Ramos (cell line): ENCODE data around the gene RBMS3.
"Not testable (repeated sequence)": the region's sequence is repeated elsewhere in the genome, so short reads cannot be mapped to it uniquely, and the experiment has no call there.

Experiments used
- in situ Hi-C: fragments of 300-500 bp; cut with MboI; formaldehyde crosslinking; loops from one replicate; pipeline ENCODE4 v1.14.3; 2022; ENCODE audit warnings: low sequenced_read_pairs; ENCODE audit not compliant: unreplicated experiment

The RBMS3 gene

DNA sequence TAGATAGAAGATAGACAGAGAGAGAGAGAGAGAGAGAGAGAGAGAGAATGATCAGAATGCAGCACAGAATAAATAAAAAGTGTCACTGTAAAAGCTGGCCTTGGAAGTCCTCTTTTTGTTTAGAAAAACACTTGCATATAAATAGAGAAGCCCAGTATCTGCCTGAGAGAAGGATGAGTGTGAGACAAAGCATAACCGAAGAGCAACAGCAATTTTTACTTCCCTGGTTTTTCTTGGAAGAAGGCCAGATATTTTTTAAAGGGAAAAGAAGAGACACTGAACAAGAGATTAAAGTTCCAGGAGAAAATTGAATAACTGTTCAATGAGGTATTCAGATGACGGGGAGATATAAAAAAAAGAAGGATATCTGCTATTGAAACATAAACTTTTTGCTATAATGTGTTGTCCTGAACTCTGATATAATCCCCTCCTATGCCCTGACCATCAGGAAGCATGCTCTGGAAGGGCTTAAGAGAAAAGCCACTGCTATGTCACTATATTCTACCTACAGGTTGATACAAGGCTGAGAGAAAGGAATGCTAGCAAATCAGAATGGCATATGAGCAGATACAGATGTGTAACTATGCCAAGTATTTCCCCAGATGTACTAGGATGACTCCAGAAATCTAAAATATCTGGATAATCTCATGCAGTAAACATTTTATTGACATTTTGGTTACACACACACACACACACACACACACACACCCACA lies 358.9 kb downstream of the RBMS3 start:
- in situ Hi-C loops, result no loop called here

GRCh38 chr3:29642393-29643033 lies 361.6 kb downstream of the RBMS3 start:
- in situ Hi-C loops, result no loop called here

DNA sequence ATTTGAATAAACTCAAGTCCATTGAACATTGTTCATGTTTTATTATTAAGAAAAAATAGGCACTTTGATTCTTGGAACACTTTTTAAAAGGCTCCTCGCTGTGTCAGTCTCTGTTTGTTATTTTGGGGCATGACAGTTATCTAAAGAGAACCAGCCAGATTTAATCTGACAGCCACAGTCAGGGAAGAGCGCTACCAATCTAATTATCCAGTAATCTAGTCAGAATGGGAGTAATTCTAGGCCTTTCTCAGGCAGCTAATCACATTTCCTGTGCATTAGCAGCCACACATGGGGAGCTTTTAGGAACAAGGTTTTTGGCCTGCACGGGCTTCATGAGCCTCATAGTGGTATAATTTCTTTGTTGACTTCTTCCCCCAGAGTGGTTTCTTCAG lies 362.2 kb downstream of the RBMS3 start:
- in situ Hi-C loops, result no loop called here

DNA sequence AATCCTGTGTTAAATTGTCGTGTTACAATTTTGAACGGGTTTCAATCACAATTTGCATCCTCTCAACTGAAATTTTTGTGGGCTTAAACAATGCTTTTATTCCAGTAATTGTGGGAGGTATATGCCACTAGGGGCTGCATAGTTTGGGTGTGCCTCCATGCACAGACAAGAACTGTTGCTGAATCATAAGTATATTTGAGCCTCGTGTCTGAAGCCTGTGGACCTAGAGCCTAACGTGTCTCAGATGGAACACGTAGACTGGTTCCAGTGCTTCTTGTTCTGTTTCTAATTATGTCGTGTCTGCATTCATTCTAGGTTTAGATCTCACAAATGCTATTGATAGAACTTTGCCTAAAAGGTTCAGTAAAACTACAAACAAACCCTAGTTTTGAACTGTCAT lies 363.4 kb downstream of the RBMS3 start:
- in situ Hi-C loops, result no loop called here

DNA sequence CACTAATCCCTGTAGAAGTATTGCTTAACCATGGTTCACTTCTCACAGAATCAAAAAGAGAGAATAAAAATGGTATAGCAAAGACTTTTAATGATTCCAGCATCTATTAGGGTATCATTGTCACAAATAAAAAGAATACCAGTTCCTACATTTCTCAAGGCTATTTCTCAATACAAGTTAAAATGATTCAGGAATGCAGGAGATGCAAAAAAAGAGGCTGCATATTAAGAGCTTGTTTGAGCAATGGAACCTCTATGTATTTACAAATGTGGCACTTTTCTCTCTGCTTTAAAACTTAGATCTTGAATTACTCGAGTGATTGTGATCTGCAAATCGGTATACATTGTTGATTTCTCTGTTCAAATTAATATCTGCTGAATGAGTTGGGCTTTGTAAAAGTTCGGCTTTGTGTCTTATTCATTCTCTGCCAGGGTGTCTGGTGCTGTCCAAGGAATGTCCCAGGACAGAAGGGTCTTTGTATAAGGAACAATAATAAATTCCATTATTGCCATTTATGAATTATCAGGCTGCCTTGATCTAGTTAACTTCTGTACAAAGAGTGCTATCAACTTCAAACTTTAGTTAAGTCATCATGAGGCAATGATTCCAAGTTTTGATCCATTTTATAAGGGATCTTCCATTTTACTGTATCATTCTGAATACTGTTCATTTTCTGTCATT lies 364.2 kb downstream of the RBMS3 start:
- in situ Hi-C loops, result no loop called here

DNA sequence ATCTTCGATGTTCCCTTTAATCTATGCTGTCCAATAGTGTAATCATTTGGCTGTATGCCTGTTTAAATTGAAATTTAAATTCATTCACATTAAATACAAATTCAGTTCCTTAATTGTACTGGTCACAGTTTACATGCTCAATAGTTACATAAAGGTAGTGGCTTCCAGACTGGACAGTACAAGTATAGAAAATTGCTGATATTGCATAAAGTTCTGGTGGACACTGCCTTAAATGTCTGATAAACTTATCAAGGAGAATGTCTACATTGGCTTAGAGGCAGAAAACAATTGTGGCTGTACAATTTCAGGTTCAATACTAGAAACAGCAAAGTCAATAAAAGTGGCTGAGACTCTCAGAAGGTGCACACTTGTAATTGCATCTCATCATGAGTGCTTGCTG lies 365.2 kb downstream of the RBMS3 start:
- in situ Hi-C loops, result no loop called here

DNA sequence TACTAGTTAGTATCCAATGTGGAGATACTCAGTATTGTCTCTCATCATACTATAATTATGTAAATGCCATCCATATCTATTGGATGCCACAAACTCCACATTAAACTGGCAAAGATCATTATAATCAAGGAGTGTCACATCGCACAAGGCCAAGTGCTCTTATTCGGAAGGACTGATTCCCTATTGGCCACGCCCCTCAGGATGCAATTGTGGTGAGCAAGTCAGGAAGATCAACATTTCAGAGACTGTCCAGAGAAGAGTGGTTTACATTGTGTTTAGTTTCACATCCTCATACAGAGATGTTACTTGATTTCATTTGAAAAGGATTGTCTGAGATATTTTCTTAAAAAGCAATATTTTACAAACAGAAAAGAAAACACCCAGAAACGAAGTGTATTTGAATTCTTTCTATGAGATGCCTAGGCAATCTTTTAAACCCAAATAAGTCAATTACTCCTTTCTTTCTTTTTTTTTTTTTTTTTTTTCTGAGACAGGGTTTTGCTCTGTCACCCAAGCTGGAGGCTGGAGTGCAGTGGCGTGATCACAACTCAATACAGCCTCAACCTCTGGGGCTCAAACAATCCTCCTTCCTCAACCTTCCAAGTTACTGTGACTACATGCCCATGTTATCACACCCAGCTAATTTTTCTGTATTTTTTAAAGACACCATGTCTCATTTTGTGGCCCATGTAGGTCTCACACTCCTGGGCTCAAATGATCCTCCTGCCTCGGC lies 369.1 kb downstream of the RBMS3 start:
- in situ Hi-C loops, result no loop called here

DNA sequence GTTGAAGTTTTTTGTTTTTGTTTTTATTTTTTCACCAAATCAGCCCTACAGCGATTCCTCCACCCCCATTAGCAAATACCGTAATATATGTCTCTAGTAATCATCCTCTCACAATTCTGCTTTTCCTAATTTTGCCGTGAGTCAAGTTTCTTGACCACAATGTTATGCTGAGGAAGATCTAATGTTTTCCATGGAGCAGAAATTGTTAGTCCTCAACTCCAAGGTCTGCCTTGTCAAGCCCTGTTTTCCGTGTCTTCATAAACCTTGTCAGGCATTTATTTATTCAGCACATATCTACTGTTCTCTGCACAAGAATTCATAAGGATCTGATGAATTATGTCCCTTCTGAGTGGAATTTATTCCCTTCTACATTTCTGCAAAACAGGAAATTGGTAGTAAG lies 372.8 kb downstream of the RBMS3 start:
- in situ Hi-C loops, result no loop called here

- in situ Hi-C loops, result no loop called here
These were observed 374.3 kb downstream of the RBMS3 start for GRCh38 chr3:29655015-29655747.

- in situ Hi-C loops, result no loop called here
These were observed 384.8 kb downstream of the RBMS3 start for GRCh38 chr3:29665688-29666087.

GRCh38 chr3:29668233-29668632 lies 387.4 kb downstream of the RBMS3 start:
- in situ Hi-C loops, result no loop called here

DNA sequence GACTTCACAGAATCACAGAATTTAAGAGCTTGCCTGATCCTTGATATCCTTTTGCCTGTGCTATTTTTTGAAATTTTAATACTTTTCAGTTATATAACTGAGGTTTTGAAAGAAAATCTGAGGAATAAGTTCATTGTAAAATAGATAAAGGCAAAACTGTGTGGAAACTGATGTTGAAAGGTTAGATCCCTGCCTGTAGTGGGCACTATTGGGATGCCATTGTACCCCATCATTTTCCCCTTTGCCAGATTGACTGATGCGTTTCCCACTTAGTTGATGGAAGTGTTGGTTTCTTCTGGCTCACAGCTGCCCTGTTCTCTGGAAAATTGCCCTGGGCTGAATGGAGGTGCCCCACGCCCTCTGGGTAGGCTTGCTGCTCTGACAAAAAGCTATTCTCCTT lies 387.9 kb downstream of the RBMS3 start:
- in situ Hi-C loops, result no loop called here

DNA sequence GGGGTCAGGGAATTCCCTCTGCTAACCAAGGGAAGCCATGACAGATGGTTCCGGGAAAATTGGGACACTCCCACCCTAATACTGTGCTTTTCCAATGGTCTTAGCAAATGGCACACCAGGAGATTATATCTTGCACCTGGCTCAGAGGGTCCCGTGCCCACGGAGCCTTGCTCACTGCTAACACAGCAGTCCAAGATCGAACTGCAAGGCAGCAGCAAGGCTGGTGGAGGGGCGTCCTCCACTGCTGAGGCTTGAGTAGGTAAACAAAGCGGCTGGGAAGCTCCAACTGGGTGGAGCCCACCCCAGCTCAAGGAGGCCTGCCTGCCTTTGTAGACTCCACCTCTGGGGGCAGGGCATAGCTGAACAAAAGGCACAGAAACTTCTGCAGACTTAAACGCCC lies 389.6 kb downstream of the RBMS3 start:
- in situ Hi-C loops, result not testable (repeated sequence)

DNA sequence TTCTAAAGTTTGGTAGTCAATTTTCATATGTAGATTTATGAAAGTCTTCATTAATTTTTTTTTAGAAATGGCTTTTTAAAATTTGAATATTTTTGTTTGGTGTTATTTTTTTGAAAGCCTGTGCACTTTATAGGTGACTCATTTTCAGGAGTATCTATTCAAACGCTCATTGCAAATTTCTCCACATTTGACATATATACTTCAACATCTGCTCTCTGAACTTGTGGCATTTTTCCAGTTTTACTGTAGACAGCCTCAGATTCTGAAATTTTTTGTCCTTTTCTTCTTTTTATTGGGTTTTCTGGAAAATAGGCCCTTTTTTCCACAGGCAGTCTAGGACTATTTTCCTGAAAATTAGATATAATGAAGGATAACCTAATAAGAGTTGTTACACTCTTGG lies 396.6 kb downstream of the RBMS3 start:
- in situ Hi-C loops, result no loop called here

GRCh38 chr3:29679944-29680343 lies 399.1 kb downstream of the RBMS3 start:
- in situ Hi-C loops, result no loop called here

GRCh38 chr3:29683018-29683993 lies 402.4 kb downstream of the RBMS3 start:
- in situ Hi-C loops, result no loop called here

DNA sequence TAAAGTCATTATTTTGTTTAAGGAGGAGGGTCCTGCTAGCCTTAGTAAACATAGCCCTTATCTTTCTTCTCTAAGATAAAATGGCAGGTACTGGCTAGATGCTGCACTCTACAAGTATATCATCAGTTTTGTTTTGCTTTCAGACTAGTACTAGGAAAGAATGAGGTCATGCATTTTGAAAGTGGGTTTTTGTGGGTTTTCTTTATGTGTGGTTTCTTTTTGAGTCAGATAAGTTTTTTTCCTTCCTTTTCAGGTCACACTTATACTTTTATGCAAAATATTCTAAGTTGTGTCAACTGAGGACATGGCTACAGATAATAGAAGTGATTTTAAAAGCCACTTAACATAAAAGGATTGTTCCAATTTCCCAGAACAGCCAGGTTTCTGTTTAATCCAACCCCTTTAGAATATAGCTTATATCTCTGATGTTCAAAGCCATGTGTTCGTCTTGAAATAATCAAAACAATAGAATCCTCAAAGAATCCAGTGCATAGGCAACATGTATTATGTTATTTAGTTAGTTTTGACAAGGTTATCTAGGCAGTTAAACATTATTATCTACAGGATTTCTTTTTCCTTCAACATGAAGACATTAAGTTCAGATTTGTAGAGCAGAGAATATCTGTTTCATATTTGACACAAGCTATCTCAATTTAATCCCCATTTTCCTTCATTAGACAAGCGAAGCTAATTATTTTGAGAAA lies 406.2 kb downstream of the RBMS3 start:
- in situ Hi-C loops, result no loop called here

DNA sequence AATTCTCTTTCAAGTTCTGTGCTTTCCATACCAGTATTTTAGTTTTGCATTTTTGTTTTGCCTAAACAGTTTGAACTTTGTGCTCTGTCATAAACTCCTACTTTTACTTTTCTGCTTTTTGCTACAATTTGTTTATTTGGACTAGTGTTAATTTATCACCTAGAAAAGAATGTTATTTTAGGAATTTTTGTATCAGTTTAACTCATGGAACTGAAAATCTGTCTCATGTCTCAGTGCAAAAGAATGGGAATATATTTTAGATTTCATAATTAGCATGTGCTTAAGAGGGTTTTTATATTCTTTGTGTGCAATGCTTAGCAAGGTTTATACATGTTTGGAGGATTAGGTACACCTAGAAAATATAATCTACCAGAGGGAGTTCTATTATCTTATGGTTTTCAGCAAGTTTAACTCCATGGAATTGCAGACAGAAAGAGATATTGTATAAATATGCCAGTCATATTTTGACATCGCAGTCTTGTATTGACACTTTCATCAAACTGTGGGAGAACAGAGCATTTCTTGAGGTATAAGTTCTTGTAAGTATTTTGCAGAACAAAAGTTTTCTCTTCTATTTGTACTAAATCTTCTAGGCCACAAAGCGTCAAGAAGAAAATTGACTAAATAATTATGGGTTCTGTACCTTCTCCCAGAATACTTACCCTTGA lies 409.9 kb downstream of the RBMS3 start:
- in situ Hi-C loops, result no loop called here
